Activated CD4-positive, CD25-positive, alpha-beta regulatory T cell treated with anti-CD3 and anti-CD28 coated beads, Interleukin-2, amount 50 U/mL, for 72 hours (primary cell): Measurements from ENCODE around the gene WNK2.

Experiments used
- DNase-seq: peaks from one replicate; pipeline ENCODE4 v3.0.0; 2021

WNK2 gene

GRCh38 chr9:93186215-93186945 lies 2.4 kb downstream of the WNK2 start:
- no peak for DNase-seq

- DNase-seq = no peak
These were observed 3.1 kb downstream of the WNK2 start for GRCh38 chr9:93187047-93187446.

DNA sequence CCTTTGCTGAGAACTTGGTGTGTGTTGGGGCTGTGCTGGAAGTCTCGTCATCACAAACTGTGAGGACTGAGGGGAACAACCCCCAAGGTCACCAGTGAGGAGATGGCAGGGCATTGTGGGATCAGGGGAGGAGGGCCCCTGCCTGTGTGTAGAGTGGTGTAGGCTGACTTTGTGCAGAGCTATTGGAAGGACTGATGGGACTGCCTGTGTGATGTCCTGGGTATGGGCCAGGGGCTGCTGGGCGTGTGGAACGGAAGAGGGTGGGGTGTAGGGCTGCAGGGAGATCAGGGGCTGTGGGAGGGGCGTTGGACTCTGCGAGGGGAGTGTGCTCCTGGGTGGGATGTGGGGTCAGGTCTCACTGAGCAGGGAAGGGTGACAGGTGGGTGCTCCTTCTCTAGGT lies 3.6 kb downstream of the WNK2 start:
- DNase-seq = no peak

DNA sequence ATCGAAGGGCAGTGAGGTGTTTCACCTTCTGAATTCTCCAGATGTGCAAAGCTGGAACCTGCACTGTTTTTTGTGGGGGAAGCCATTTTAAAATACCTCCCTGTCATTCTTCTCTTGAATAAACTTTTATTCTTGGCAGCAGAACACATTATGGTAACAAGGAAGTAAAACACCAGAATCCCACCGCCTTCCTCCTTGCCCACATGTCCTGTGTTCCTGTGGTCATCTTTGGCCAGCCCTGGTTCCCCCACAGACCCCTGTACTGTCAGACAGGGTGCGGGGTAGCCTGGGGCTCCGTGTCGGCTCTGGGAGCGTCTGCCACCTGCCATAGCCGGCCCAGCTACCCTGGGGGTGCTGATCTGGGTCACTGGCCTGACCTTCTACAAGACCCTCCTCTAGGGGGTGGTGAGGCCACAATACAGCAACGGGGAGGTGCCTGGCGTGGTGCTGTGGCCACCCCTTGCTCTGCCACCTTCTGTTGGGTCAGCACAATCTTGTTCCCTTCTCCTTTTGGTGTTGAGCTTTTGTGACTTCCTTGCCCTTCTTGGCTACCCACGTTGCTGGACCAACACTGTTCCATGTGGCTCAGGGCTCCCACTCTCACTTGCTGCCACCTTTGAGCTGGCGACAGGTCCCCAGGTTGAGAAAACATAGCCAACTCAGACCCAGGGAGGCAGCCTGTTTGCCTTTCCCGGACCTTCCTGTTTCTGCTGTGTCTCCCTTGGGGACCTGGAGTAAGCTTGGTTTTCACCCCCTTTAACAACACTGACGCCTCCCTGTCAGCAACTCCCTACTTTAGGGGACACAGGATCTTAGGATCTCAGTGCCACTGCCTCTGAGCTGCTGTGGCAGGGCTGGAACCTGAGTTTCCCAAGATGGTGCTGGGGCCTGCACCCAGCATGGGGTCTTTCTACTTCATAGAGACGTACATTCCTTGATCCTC lies 4.8 kb downstream of the WNK2 start:
- DNase-seq = no peak

DNA sequence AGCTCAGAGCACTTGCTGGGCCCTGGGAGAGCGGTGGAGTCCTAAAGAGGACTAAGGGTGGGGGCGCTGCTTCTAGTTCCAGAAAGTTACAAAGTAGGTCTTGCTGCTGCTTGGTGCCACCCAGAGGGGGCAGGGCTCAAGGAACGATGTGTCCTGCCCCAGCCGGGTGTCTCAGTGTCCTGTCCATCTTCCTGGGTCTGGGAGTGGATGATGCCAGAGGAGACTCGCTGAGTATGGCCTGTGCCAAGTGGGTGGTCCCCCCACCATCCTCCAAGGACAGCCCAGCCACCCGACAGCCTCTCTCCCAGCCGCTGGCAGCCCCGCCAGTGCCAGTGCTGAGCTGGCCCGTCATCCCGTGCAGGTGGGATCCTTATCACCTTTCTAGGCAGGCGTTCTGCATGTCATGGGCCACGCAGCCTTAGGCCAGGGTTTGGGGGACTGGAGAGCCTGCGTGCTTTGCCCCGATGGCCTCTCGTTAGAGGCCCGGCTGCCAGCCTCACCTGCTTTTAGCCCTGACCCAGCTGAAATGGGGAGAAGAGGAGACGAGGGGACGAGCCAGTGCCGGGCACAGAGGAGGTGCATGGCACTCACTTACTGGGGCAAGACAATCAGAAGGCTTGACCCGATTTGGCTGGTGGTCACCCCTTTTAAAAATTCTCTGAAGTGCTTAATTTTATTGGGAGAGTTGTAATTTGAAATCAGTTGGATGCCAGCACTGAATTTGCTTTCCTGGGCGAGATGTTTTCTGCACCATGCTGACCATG lies 5.6 kb downstream of the WNK2 start:
- no peak for DNase-seq

GRCh38 chr9:93190133-93190525 lies 6.2 kb downstream of the WNK2 start:
- no peak for DNase-seq

DNA sequence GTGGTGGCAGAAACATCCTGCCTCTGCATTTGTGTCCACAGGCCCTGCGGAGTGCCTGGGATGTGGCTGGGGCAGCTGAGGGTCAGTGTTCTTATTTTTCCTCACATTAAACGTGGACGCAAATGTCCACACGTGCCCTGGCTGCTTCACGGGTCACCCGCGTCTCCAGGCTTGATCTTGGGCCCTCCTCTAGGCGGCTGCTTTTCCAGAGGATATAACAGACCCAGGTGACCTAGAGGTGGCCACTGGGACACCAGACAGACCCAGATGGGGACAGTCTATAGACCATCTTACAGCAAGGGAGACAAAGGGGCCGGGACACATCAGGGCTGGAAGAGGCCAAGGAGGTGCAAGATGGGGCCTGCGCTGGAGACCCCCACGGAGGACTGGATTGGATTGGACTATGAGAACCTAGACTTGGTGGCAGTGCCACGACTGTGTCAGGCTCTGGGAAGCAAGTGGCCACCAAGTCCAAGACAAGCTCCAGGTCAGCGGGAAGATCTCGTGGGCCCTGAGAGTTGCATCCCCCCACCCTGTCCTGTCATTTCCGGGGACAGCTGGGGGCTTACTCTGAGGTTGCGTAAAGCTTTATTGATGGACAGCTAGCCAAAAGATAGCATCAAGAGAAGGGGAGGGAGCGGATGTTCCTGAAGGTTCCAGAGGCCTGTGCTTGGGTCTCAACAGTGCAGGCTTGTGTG lies 6.9 kb downstream of the WNK2 start:
- DNase-seq = no peak

DNA sequence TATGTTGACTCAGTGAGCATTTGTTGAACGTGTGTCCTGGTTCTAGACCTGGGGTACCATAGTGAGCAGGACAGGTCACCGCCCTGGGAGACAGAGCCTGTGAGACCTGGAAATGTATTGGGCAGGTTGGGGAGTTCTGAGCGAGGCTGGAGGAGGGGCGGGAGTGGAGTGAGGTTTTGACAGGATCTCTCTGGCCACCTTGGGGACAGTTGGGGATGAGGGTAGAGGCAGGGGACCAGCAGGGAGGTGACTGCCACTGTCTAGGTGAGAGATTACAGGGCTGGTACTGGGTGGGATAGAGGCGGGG lies 7.4 kb downstream of the WNK2 start:
- no peak for DNase-seq

- no peak for DNase-seq
These were observed 8.9 kb downstream of the WNK2 start for GRCh38 chr9:93192721-93193387.

- no peak for DNase-seq
These were observed 9.7 kb downstream of the WNK2 start for GRCh38 chr9:93193388-93194220.

DNA sequence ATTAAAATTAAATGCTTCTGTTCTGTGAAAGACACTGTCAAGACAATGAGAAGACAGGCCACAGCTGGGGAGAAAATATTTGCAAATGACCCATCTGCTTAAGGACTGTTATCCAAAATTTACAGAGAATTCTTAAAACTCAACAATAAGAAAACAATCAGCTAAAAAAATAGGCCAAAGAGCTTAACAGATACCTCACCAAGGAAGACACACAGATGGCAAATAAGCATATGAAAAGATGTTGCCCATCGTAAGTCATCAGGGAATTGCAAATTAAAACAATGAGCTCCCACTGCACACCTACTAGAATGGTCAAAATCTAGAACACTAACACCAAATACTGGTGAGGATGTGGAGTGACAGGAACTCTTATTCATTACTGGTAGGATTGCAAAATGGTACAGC lies 10.3 kb downstream of the WNK2 start:
- no peak for DNase-seq

GRCh38 chr9:93194641-93195040 lies 10.7 kb downstream of the WNK2 start:
- DNase-seq = no peak

GRCh38 chr9:93196096-93197055 lies 12.4 kb downstream of the WNK2 start:
- DNase-seq = no peak

GRCh38 chr9:93197670-93198069 lies 13.7 kb downstream of the WNK2 start:
- no peak for DNase-seq

DNA sequence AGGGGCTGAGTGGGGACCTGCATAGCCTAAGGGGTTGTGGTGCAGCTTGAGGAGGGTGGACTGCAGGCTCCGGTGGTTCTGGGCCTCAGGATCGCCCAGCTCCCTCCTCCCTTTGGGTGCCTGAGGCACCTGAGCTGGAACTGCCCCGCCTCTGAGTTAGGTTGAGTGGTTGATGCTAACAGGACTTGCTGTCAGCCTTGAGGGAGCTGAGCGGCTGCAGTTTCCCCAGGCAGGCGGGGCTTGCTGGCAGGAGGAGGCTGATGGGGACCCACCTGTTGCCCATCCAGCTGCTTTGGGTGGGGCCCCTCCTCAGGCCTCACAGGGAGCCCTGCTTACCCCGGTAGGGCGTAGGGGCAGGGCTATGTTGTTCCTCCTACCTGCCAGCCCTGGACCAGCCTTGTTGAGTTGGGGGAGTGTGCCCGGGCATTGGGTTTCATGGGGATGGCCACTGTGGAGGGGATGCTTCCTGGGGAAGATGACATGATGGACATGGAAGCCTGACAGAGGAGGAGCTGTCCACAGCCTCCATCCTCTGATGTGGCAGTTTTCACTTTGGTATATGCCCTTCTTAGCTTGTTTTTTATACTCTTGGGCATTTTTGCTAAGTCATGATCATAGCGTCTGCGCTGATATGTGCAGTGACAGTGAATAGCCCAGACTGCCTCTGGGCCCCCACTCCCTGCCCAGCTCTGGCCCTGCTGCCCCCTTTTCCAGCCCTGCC lies 14.3 kb downstream of the WNK2 start:
- no peak for DNase-seq

DNA sequence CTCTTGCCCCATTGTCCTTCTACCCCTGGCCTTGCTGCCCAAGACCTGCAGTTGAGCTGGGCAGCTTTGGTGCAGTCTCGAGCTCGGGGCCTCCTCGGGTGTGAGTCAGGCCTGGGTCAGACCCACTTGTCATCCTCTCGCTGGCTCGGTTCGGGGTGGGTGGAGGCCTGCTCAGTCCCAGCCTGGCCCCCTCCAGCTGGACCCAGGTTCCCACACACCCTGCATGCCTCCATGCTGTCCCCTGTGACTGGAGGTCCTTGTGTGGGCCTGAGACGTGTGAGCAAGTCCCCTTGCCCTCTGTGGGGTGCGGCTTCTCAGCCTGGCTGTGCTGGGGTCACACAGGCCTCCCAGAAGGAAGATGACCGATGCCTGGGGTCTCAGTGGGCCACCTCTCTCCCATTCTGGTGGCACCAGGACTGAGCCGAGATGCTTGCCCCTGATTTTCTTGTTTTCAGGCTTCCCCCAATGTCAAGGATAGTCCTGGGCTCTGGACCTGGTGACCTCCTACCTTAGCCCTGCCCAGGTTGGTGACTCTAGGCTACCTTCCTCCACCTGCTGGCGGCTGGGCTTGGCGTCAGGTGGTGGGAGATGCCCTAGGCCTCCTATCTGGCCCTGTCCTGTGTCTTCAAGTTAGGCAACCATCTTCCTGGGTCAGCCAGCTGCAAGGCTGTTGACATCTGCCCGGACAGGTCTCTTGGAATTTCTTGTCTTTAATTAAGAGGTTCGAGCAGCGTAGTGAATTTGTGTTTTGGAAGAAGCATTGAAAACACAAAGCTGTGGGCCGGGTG lies 15.1 kb downstream of the WNK2 start:
- no peak for DNase-seq

DNA sequence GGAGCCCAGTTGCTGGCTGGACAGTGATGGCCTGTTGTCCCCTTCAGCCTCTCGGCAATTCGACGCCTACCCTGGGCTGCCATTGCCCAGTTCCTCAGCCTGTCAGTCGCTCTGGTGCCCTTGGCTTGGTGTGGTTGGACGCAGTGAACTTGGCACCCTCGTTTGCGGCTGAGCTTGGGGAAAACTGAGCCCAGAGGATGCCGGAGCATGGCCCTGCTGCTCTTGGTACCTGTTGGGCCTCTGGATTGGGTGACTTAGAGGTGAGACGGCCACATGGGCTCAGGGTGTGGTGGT lies 16.5 kb downstream of the WNK2 start:
- no peak for DNase-seq

- no peak for DNase-seq
These were observed 17.0 kb downstream of the WNK2 start for GRCh38 chr9:93200989-93201334.
